Osteocyte (in vitro differentiated cells): ENCODE measurements around the gene SRGAP3. TPM values are rescaled to one million over a fixed set of nuclear protein-coding genes. Genes with fewer than 3 reads are reported as not detected.

Experiments used
- DNase-seq: peaks from one replicate; pipeline ENCODE4 v3.0.0; 2021; ENCODE audit warnings: mixed read lengths; ENCODE audit not compliant: unreplicated experiment; ENCODE audit errors: extremely low spot score
- H3K27ac Mint-ChIP-seq: one replicate; pipeline ENCODE4 v1.8.0; 2021; ENCODE audit warnings: mild to moderate bottlenecking, mixed read lengths; ENCODE audit not compliant: unreplicated experiment
- H3K27me3 Mint-ChIP-seq: one replicate; pipeline ENCODE4 v1.8.0; 2021; ENCODE audit warnings: mixed read lengths; ENCODE audit not compliant: unreplicated experiment
- H3K36me3 Mint-ChIP-seq: one replicate; pipeline ENCODE4 v1.8.0; 2021; ENCODE audit warnings: mixed read lengths; ENCODE audit not compliant: unreplicated experiment
- H3K4me1 Mint-ChIP-seq: one replicate; pipeline ENCODE4 v1.8.0; 2021; ENCODE audit warnings: mixed read lengths; ENCODE audit not compliant: unreplicated experiment
- H3K4me3 Mint-ChIP-seq: one replicate; pipeline ENCODE4 v1.8.0; 2021; ENCODE audit warnings: mild to moderate bottlenecking, moderate library complexity, mixed read lengths; ENCODE audit not compliant: unreplicated experiment
- H3K9me3 Mint-ChIP-seq: one replicate; pipeline ENCODE4 v1.8.0; 2021; ENCODE audit warnings: mixed read lengths; ENCODE audit not compliant: unreplicated experiment
- CTCF ChIP-seq: fragments of 200-600 bp; sonication (generic); IDR thresholded peaks from 2 replicates; pipeline ENCODE4 v1.5.0; 2021; ENCODE audit warnings: antibody characterized with exemption, mild to moderate bottlenecking, moderate library complexity
- total RNA-seq: library from RNA; stranded (reverse); gene quantifications from 2 replicates; pipeline ENCODE4 v1.2.1, GENCODE V29; 2021

SRGAP3 gene
- total RNA-seq, 1 donor from 2014 or later = 2.6 TPM

GRCh38 chr3:8976540-8977182, 272.8 kb downstream of the SRGAP3 start:
- no peak for DNase-seq
- Mint-ChIP-seq H3K4me3 (no peak overlapping the region), H3K4me1 (no peaks in the 10 kb centered on the region), H3K27me3 (peaks cover 23% of the 10 kb centered on the region), H3K9me3 (peaks cover 3% of the 10 kb centered on the region), H3K36me3 (no peaks in the 10 kb centered on the region), H3K27ac (no peak overlapping the region)
- no peak for TF ChIP-seq CTCF

- no peak overlapping the region for H3K4me3 Mint-ChIP-seq
- no peak for TF ChIP-seq CTCF
- H3K9me3 Mint-ChIP-seq = peaks cover 3% of the 10 kb centered on the region
- H3K4me1 Mint-ChIP-seq = peaks cover 3% of the 10 kb centered on the region
- no peak for DNase-seq
- H3K27me3 Mint-ChIP-seq = peaks cover 12% of the 10 kb centered on the region
- no peaks in the 10 kb centered on the region for H3K36me3 Mint-ChIP-seq
- no peak overlapping the region for H3K27ac Mint-ChIP-seq
Observed at GRCh38 chr3:8975081-8976020, 274.1 kb downstream of the SRGAP3 start.

GRCh38 chr3:8974458-8974857, 275.0 kb downstream of the SRGAP3 start:
- Mint-ChIP-seq H3K27me3 (peaks cover 5% of the 10 kb centered on the region), H3K36me3 (no peaks in the 10 kb centered on the region), H3K4me3 (no peak overlapping the region), H3K27ac (no peak overlapping the region), H3K9me3 (peaks cover 3% of the 10 kb centered on the region), H3K4me1 (peaks cover 3% of the 10 kb centered on the region)
- DNase-seq = no peak
- no peak for TF ChIP-seq CTCF

GRCh38 chr3:8972639-8973038, 276.8 kb downstream of the SRGAP3 start:
- DNase-seq = no peak

More at GRCh38 chr3:8972639-8973038, 276.8 kb downstream of the SRGAP3 start:
- Mint-ChIP-seq H3K4me1 (peaks cover 3% of the 10 kb centered on the region), H3K4me3 (no peak overlapping the region), H3K9me3 (no peaks in the 10 kb centered on the region), H3K36me3 (no peaks in the 10 kb centered on the region), H3K27me3 (no peaks in the 10 kb centered on the region), H3K27ac (no peak overlapping the region)
- TF ChIP-seq CTCF = no peak
